SK-N-SH (cell line): ENCODE data around the gene C10orf67. TPM values are rescaled to one million over a fixed set of nuclear protein-coding genes. Genes with fewer than 3 reads are reported as not detected.

ENCODE experiments used
- CTCF ChIA-PET: fragments of 300-600, 350-600 bp; formaldehyde crosslinking; extraction: SDS; loops from one replicate; lab custom pipeline; 2021; lab: Yijun Ruan, JAX
- POLR2A ChIA-PET: fragments of 350-600 bp; sonication (Branson Sonifier 250); formaldehyde crosslinking; extraction: SDS; loops from one replicate; lab custom pipeline; 2020; ENCODE audit warnings: antibody characterized with exemption, inconsistent platforms; lab: Yijun Ruan, JAX
- DNase-seq: peaks from one replicate; pipeline ENCODE4 v3.0.0; 2012
- H2AFZ ChIP-seq: fragments of 200-600 bp; sonication (generic); 2 replicates; pipeline ENCODE4 v1.8.1; 2016; ENCODE audit warnings: antibody characterized with exemption, mild to moderate bottlenecking, low read depth
- H3F3A ChIP-seq: fragments of 200-600 bp; sonication (generic); replicated peaks from 2 replicates; pipeline ENCODE3; 2016; ENCODE audit warnings: antibody characterized with exemption, mild to moderate bottlenecking; ENCODE audit not compliant: insufficient read depth
- H3K27ac ChIP-seq, 2 experiments: fragments of 200-500 bp in 1 of 2; fragments of 200-600 bp in 1 of 2; sonication (Bioruptor generic) in 1 of 2; sonication (generic), shearing (Covaris generic) in 1 of 2; 2 replicates each; pipeline versions ENCODE4 v1.5.1 to v1.6.1; 2014 to 2016; ENCODE audit warnings: low read depth in 2 of 2, inconsistent platforms in 1 of 2, low read length in 1 of 2, mild to moderate bottlenecking in 1 of 2, mixed read lengths in 1 of 2
- H3K27me3 ChIP-seq: fragments of 200-600 bp; sonication (generic), shearing (Covaris generic); 2 replicates; pipeline ENCODE4 v1.6.1; 2016; ENCODE audit warnings: mixed run types; ENCODE audit not compliant: insufficient read depth
- H3K36me3 ChIP-seq, 2 experiments: fragments of 200-500 bp in 1 of 2; fragments of 200-600 bp in 1 of 2; sonication (Bioruptor generic) in 1 of 2; sonication (generic) in 1 of 2; replicated peaks in 1 of 2; 2 replicates each; pipeline versions ENCODE3 to v1.5.1; 2014 to 2016; ENCODE audit warnings: low read length in 1 of 2, mild to moderate bottlenecking in 1 of 2; ENCODE audit not compliant: insufficient read depth in 2 of 2, control insufficient read depth in 1 of 2
- H3K4me1 ChIP-seq, 2 experiments: fragments of 200-500 bp in 1 of 2; fragments of 200-600 bp in 1 of 2; sonication (Bioruptor generic) in 1 of 2; sonication (generic), shearing (Covaris generic) in 1 of 2; 2 replicates each; pipeline versions ENCODE4 v1.5.1 to v1.6.1; 2014 to 2016; ENCODE audit warnings: low read depth in 1 of 2, low read length in 1 of 2, mixed run types in 1 of 2; ENCODE audit not compliant: insufficient read depth in 2 of 2, control insufficient read depth in 1 of 2
- H3K4me2 ChIP-seq: fragments of 200-600 bp; sonication (generic), shearing (Covaris generic); 2 replicates; pipeline ENCODE4 v1.6.1; 2017; ENCODE audit warnings: mixed run types
- H3K4me3 ChIP-seq, 2 experiments: fragments of 200-500 bp in 1 of 2; fragments of 200-600 bp in 1 of 2; sonication (Bioruptor generic) in 1 of 2; sonication (generic), shearing (Covaris generic) in 1 of 2; 2 replicates each; pipeline versions ENCODE4 v1.5.1 to v1.8.1; 2014 to 2016; ENCODE audit warnings: low read depth in 2 of 2, inconsistent platforms in 1 of 2, low read length in 1 of 2, mild to moderate bottlenecking in 1 of 2, mixed read lengths in 1 of 2, moderate library complexity in 1 of 2
- H3K79me2 ChIP-seq: fragments of 200-600 bp; sonication (generic); 2 replicates; pipeline ENCODE4 v1.8.1; 2017; ENCODE audit warnings: mild to moderate bottlenecking; ENCODE audit not compliant: insufficient read depth
- H3K9ac ChIP-seq: fragments of 200-600 bp; sonication (generic); 2 replicates; pipeline ENCODE4 v1.6.1; 2017; ENCODE audit warnings: mixed run types
- H3K9me2 ChIP-seq: fragments of 200-600 bp; sonication (generic); 2 replicates; pipeline ENCODE4 v1.6.1; 2017; ENCODE audit warnings: mixed run types
- H3K9me3 ChIP-seq: fragments of 200-600 bp; sonication (generic); 2 replicates; pipeline ENCODE4 v1.6.1; 2017; ENCODE audit warnings: mixed run types, mild to moderate bottlenecking, moderate library complexity
- H4K20me1 ChIP-seq: fragments of 200-600 bp; sonication (generic); 2 replicates; pipeline ENCODE4 v1.6.1; 2017; ENCODE audit warnings: mild to moderate bottlenecking, mixed run types; ENCODE audit not compliant: insufficient read depth
- CHD2 ChIP-seq: fragments of 150-350 bp; IDR thresholded peaks from 2 replicates; pipeline ENCODE4 v1.6.1; 2018; ENCODE audit warnings: low read length; ENCODE audit not compliant: partially characterized antibody
- ELF1 ChIP-seq: IDR thresholded peaks from 2 replicates; pipeline ENCODE4 v1.4.0; 2012
- EP300 ChIP-seq, 2 experiments: IDR thresholded peaks; 2 replicates each; pipeline versions ENCODE4 v1.4.0 to v1.6.1; 2012; ENCODE audit warnings: borderline replicate concordance in 1 of 2, low read depth in 1 of 2, low read length in 1 of 2
- GABPA ChIP-seq: IDR thresholded peaks from 2 replicates; pipeline ENCODE4 v1.4.0; 2012; ENCODE audit warnings: low read depth, mild to moderate bottlenecking
- MXI1 ChIP-seq: IDR thresholded peaks from 2 replicates; pipeline ENCODE4 v1.6.1; 2012; ENCODE audit warnings: mild to moderate bottlenecking, low read depth, low read length, improper control_type of control experiment
- POLR2AphosphoS5 ChIP-seq: IDR thresholded peaks from 2 replicates; pipeline ENCODE4 v1.6.1; 2012; ENCODE audit warnings: low read depth, low read length
- RAD21 ChIP-seq: IDR thresholded peaks from 2 replicates; pipeline ENCODE4 v1.6.1; 2012; ENCODE audit warnings: mild to moderate bottlenecking, low read length
- RXRA ChIP-seq: IDR thresholded peaks from 2 replicates; pipeline ENCODE4 v1.4.0; 2012; ENCODE audit warnings: low read depth, mild to moderate bottlenecking, borderline replicate concordance
- SIN3A ChIP-seq: IDR thresholded peaks from 2 replicates; pipeline ENCODE4 v1.6.1; 2012; ENCODE audit warnings: low read depth, mild to moderate bottlenecking, low read length, moderate library complexity, borderline replicate concordance
- TEAD4 ChIP-seq: IDR thresholded peaks from 2 replicates; pipeline ENCODE4 v1.4.0; 2012; ENCODE audit warnings: mild to moderate bottlenecking, borderline replicate concordance; ENCODE audit not compliant: insufficient read depth
- YY1 ChIP-seq: IDR thresholded peaks from 2 replicates; pipeline ENCODE4 v1.4.0; 2012; ENCODE audit warnings: low read depth, mild to moderate bottlenecking
- WGBS: methylation state at CpG from one replicate; pipeline ENCODE4 v1.1.6; 2017; ENCODE audit warnings: low lambda C conversion rate; 5-methylcytosine and 5-hydroxymethylcytosine counted together
- polyA plus RNA-seq, 3 experiments: library from polyadenylated mRNA; depleted of rRNA; stranded (reverse); fragments of >200 nt; gene quantifications; 2 replicates each; pipeline ENCODE4 v1.2.3, GENCODE V29; 2012
- TF ChIP-seq, protein P1 (sequence below): IDR thresholded peaks from 2 replicates; pipeline ENCODE4 v1.4.0; 2012; ENCODE audit warnings: low read depth, borderline replicate concordance
- TF ChIP-seq, protein P2 (sequence below): fragments of 150-350 bp; IDR thresholded peaks from 2 replicates; pipeline ENCODE4 v1.6.1; 2017; ENCODE audit warnings: antibody characterized with exemption, low read length, low read depth, borderline replicate concordance

The C10orf67 gene
- polyA plus RNA-seq, 1 of the 3 experiments (the other 2 are of a cell fraction): 0.97 TPM

GRCh38 chr10:23345861-23346260, 1.3 kb upstream of the C10orf67 start (continued):
- TF ChIP-seq, protein P1, sequence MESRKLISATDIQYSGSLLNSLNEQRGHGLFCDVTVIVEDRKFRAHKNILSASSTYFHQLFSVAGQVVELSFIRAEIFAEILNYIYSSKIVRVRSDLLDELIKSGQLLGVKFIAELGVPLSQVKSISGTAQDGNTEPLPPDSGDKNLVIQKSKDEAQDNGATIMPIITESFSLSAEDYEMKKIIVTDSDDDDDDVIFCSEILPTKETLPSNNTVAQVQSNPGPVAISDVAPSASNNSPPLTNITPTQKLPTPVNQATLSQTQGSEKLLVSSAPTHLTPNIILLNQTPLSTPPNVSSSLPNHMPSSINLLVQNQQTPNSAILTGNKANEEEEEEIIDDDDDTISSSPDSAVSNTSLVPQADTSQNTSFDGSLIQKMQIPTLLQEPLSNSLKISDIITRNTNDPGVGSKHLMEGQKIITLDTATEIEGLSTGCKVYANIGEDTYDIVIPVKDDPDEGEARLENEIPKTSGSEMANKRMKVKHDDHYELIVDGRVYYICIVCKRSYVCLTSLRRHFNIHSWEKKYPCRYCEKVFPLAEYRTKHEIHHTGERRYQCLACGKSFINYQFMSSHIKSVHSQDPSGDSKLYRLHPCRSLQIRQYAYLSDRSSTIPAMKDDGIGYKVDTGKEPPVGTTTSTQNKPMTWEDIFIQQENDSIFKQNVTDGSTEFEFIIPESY: peak; percentile 60; the same call in 1 of the 2 replicates
- TF ChIP-seq YY1 (no peak), GABPA (no peak), RXRA (0 out of 2 replicates have a peak, but pooled peaks have one; percentile 36), ELF1 (no peak), CHD2 (no peak), EP300 (IDR thresholded peaks at IDR 0.05; ENCODE audit: borderline replicate concordance in 1 of 2, low read depth in 1 of 2, low read length in 1 of 2) (peak in 1 of 2 experiments; percentile 91; a peak in 2 of 4 replicates), RAD21 (no peak), MXI1 (no peak)
- TF ChIP-seq, protein P2, sequence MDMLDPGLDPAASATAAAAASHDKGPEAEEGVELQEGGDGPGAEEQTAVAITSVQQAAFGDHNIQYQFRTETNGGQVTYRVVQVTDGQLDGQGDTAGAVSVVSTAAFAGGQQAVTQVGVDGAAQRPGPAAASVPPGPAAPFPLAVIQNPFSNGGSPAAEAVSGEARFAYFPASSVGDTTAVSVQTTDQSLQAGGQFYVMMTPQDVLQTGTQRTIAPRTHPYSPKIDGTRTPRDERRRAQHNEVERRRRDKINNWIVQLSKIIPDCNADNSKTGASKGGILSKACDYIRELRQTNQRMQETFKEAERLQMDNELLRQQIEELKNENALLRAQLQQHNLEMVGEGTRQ: no peak

DNA sequence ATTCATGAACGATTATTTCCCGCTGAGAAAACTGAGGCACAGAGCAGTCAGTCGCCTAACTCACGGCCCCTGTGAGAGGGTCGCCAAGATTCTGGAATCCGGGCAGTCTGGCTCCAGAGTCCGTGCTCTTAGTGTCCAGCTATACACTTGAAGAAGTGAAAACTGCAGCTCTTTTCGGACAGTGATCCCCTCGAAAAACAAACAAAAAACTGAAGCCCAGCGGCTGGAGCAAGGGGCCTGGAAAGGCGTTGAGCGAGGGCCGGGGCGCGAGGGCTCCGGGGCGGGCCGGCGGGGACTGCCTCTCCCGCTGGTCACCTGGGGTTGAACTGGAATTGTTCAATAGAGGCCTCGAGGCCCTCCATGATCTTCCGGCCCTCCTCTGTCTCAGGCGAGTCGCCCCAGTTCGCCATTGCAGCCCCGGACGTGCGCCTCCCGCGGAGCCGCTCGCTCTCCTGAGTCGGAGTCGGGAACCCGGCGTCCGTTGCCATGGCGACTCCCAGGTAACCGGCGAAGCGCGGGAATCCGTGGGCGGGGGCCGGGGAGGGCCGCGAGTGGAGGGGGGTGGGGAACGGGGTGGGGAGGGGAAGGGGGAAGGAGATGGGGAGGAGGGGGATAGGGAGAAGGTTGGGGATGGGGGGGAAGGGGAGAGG, 881 bp downstream of the C10orf67 start:
- Histone ChIP-seq H3K4me1 (peaks cover 2 to 48% of the 10 kb centered on the region in 2 experiments), H3K27me3 (no peaks in the 10 kb centered on the region), H3K9me2 (no peaks in the 10 kb centered on the region), H3K4me3 (peak overlapping the region in 1 of 2 experiments; percentile 59; a peak in 2 of 4 replicates), H3K79me2 (peaks cover 6% of the 10 kb centered on the region; the same call in 1 of the 2 replicates), H3K36me3 (no peaks in the 10 kb centered on the region), H3F3A (peaks cover 35% of the 10 kb centered on the region), H3K4me2 (peak overlapping the region; percentile 51; the same call in 1 of the 2 replicates), H4K20me1 (no peaks in the 10 kb centered on the region), H3K27ac (peak overlapping the region in 1 of 2 experiments; percentile 46; a peak in 2 of 4 replicates), H2AFZ (peak overlapping the region; percentile 81), H3K9ac (peak overlapping the region; percentile 59; the same call in 1 of the 2 replicates), H3K9me3 (no peaks in the 10 kb centered on the region)
- WGBS: 40% methylated on average over 36 of the region's 48 CpGs
- DNase-seq: peak; percentile 79
- POLR2A ChIA-PET: no interaction called here
- TF ChIP-seq ELF1 (no peak), POLR2AphosphoS5 (no peak), TEAD4 (no peak), YY1 (peak; percentile 15; the same call in 1 of the 2 replicates), RXRA (no peak), SIN3A (no peak)
- CTCF ChIA-PET: interaction anchor here (1.0 to 1.6 kb wide), 3 partner anchors 9 to 182 kb away, joined by 3 to 8 read pairs (median 3); no protein-coding TSS in a partner anchor
